Epithelial cell of alveolus of lung (primary cell): ENCODE measurements around the gene ERFL. TPM values are rescaled to one million over a fixed set of nuclear protein-coding genes. Genes with fewer than 3 reads are reported as not detected.

Experiments
- total RNA-seq: library from RNA; depleted of rRNA; stranded (reverse); fragments of >200 nt; gene quantifications from 2 replicates; pipeline ENCODE4 v1.2.1, GENCODE V29; 2015

Gene ERFL
- 0.13 TPM in 1 of 2 replicates, not detected in the other for total RNA-seq

DNA sequence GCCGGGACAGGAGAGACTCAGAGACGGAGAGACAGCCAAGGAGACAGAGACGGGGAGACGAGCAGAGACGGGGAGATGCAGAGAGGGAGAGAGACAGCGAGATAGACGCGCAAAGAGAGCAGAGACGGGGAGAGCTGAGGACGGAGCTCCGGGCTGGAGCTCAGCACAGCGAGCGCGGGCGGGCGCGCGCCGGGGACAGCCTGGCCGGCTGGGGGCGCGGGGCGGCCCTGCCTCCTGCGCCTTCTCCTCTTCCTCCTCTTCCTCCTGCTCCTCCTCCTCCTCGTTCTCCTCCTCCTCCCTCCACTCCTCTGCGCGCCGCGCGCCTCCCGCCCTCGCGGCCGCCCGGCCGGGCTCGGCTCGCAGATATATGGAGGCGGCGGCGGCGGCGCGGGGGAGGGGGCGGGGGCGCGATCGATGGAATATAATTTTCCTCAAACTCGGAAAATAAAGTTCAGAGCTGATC lies at the start of gene ERFL:
ERFL (minus strand) TSS at position 229 of the 463 bp plus-strand sequence. CDS start 15,530 bp downstream, outside the sequence.

GRCh38 chr19:41959056-41960053 lies 31.1 kb upstream of the ERFL start, which contains the start of gene RABAC1:
TSS of gene RABAC1 (minus strand) at chr19:41959321. CDS start at chr19:41959292, 29 bp downstream.

GRCh38 chr19:41882568-41883462 lies 45.4 kb downstream of the ERFL start, which contains the start of gene ARHGEF1:
TSS of gene ARHGEF1 (plus strand) at chr19:41883184. CDS start at chr19:41888083, 4,899 bp downstream.

GRCh38 chr19:41876847-41877832 lies 51.1 kb downstream of the ERFL start, which contains the start of gene CD79A:
TSS of gene CD79A (plus strand) at chr19:41877279. CDS start at chr19:41877305, 26 bp downstream.

DNA sequence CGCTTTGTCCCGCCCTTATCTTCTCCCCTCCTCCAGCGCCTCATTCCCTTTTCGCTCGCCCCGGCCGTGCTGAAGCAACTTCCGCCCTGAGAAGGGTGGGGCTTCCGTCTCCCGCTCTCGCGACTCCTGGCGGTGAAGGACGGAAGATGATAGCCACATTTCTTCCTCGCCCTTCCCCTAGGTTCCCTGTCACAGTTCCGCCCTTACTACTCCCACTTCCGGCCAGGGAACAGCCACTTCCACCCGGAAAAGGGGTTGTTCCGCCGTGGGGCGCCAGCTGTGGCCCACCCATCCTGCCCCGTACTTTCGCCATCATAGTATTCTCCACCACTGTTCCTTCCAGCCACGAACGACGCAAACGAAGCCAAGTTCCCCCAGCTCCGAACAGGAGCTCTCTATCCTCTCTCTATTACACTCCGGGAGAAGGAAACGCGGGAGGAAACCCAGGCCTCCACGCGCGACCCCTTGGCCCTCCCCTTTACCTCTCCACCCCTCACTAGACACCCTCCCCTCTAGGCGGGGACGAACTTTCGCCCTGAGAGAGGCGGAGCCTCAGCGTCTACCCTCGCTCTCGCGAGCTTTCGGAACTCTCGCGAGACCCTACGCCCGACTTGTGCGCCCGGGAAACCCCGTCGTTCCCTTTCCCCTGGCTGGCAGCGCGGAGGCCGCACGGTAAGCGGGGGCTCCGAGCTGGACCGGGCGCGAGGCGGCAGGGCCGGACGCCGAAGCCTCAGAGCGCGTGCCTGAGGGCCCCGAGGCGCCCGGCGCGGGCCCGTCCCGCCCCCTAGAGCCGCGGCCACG lies 68.4 kb downstream of the ERFL start, which contains the start of gene RPS19:
RPS19 (plus strand) TSS at position 638 of the 801 bp plus-strand sequence. CDS start 520 bp downstream, outside the sequence.

Other genes with a start within 250 kb of the ERFL start
- not detected in 2 replicates for gene CEACAM7, start 240.2 kb downstream of the ERFL start, total RNA-seq
- not detected in 2 replicates for gene CEACAM5, start 219.8 kb downstream of the ERFL start, total RNA-seq
- gene CEACAM6, start 172.9 kb downstream of the ERFL start, total RNA-seq = not detected in 2 replicates
- gene CEACAM3, start 131.9 kb downstream of the ERFL start, total RNA-seq = not detected in 2 replicates
- not detected in 2 replicates for gene LYPD4, start 83.8 kb downstream of the ERFL start, total RNA-seq
- not detected in 2 replicates for gene DMRTC2, start 83.4 kb downstream of the ERFL start, total RNA-seq
- gene RPS19, start 68.2 kb downstream of the ERFL start, total RNA-seq = 1,320 and 2,728 TPM in 2 replicates
- 0.64 and 0.78 TPM in 2 replicates for gene CD79A, start 51.2 kb downstream of the ERFL start, total RNA-seq
- 48.1 and 79.3 TPM in 2 replicates for gene ARHGEF1, start 45.3 kb downstream of the ERFL start, total RNA-seq
- gene RABAC1, start 30.9 kb upstream of the ERFL start, total RNA-seq = 260 and 376 TPM in 2 replicates
- gene ATP1A3, start 65.8 kb upstream of the ERFL start, total RNA-seq = 0.13 and 0.16 TPM in 2 replicates
- gene GRIK5, start 141.8 kb upstream of the ERFL start, total RNA-seq = 0.39 and 2.6 TPM in 2 replicates
- gene ZNF574, start 147.7 kb upstream of the ERFL start, total RNA-seq = 12.4 and 18.9 TPM in 2 replicates
- gene POU2F2, start 204.0 kb upstream of the ERFL start, total RNA-seq = 0.32 and 5.0 TPM in 2 replicates